Testis (tissue), 3 donors: ENCODE results near the gene PHIP. TPM values are rescaled to one million over a fixed set of nuclear protein-coding genes. Genes with fewer than 3 reads are reported as not detected.

Source experiments
- DNase-seq: peaks from one replicate; pipeline ENCODE4 v3.0.0-alpha.2; 2019
- H3K27ac ChIP-seq, 2 donors: fragments of 200-600 bp; sonication (generic); one replicate each; pipeline ENCODE4 v1.5.1; 2019
- H3K27me3 ChIP-seq: fragments of 200-600 bp; sonication (generic); one replicate; pipeline ENCODE4 v1.5.1; 2019
- H3K36me3 ChIP-seq: fragments of 200-600 bp; sonication (generic); one replicate; pipeline ENCODE4 v1.5.1; 2017; ENCODE audit warnings: low read depth; ENCODE audit errors: missing control alignments
- H3K4me1 ChIP-seq: fragments of 200-600 bp; sonication (generic); one replicate; pipeline ENCODE4 v1.5.1; 2019
- H3K4me3 ChIP-seq, 2 donors: fragments of 200-600 bp; sonication (generic); one replicate each; pipeline ENCODE4 v1.5.1; 2017 to 2019
- H3K9me3 ChIP-seq: fragments of 200-600 bp; sonication (generic); one replicate; pipeline ENCODE4 v1.5.1; 2017
- CTCF ChIP-seq, 3 experiments: fragments of 450-650 bp in 2 of 3; fragments of 200-600 bp in 1 of 3; sonication (generic) in 1 of 3; IDR thresholded peaks; one replicate each; pipeline ENCODE4 v1.5.1; 2016 to 2019; ENCODE audit warnings: antibody characterized with exemption in 3 of 3, mild to moderate bottlenecking in 2 of 3, moderate library complexity in 1 of 3
- POLR2A ChIP-seq: fragments of 450-650 bp; IDR thresholded peaks from one replicate; pipeline ENCODE4 v1.6.1; 2017; ENCODE audit warnings: antibody characterized with exemption, mild to moderate bottlenecking, moderate library complexity
- WGBS, 2 donors: methylation state at CpG; one replicate each; pipeline ENCODE4 v1.1.5; 2018; 5-methylcytosine and 5-hydroxymethylcytosine counted together
- intact Hi-C: fragments of 100-400 bp; cut with DNase I; formaldehyde crosslinking; loops from one replicate; pipeline ENCODE4 v1.15.1; 2023; ENCODE audit warnings: low total_unique reads
- polyA plus RNA-seq: library from polyadenylated mRNA; stranded (reverse); fragments of 350-450 nt; fragmentation: Illumina TruSeq; extraction: RNeasy Lipid Tissue Mini Kit (QIAGEN cat#74804); gene quantifications from one replicate; pipeline ENCODE4 v1.2.3, GENCODE V29; 2014; ENCODE audit warnings: low read depth, low replicate concordance; ENCODE audit not compliant: insufficient read depth
- total RNA-seq, 2 donors: library from RNA; depleted of rRNA; stranded (reverse); fragments of >200 nt; gene quantifications; one replicate each; pipeline ENCODE4 v1.2.3, GENCODE V29; 2016

PHIP gene
- total and polyA plus RNA-seq, 3 donors from 2014 or later, result 9.0 to 43.9 (median 43.5) TPM

GRCh38 chr6:78995946-78996345, 82.1 kb downstream of the PHIP start:
- H3K27me3 ChIP-seq, result no peaks in the 10 kb centered on the region
- no peaks in the 10 kb centered on the region for H3K36me3 ChIP-seq
- intact Hi-C loops, result no loop called here

GRCh38 chr6:78995346-78995745, 82.7 kb downstream of the PHIP start:
- no peak overlapping the region for H3K27ac ChIP-seq
- no peaks in the 10 kb centered on the region for H3K9me3 ChIP-seq
- H3K4me3 ChIP-seq, result no peak overlapping the region
- no peaks in the 10 kb centered on the region for H3K4me1 ChIP-seq
- H3K27me3 ChIP-seq, result no peaks in the 10 kb centered on the region
- intact Hi-C loops, result no loop called here
- DNase-seq, result no peak
- WGBS, 2 donors, result 98 to 100% methylated on average over 1 of the region's 1 CpG
- TF ChIP-seq CTCF (IDR thresholded peaks at IDR 0.05) (no peak), POLR2A (no peak)
- no peaks in the 10 kb centered on the region for H3K36me3 ChIP-seq

More at GRCh38 chr6:78995946-78996345, 82.1 kb downstream of the PHIP start:
- TF ChIP-seq CTCF (IDR thresholded peaks at IDR 0.05) (no peak), POLR2A (no peak)
- Histone ChIP-seq H3K4me1 (no peaks in the 10 kb centered on the region), H3K4me3 (no peak overlapping the region), H3K9me3 (no peaks in the 10 kb centered on the region), H3K27ac (no peak overlapping the region)
- no peak for DNase-seq

- H3K27ac ChIP-seq, result no peak overlapping the region
- H3K36me3 ChIP-seq, result no peaks in the 10 kb centered on the region
- H3K4me1 ChIP-seq, result no peaks in the 10 kb centered on the region
- DNase-seq, result no peak
- WGBS, 2 donors, result 94 to 99% methylated on average over 5 of the region's 5 CpGs
- H3K9me3 ChIP-seq, result no peaks in the 10 kb centered on the region
- H3K27me3 ChIP-seq, result no peaks in the 10 kb centered on the region
- H3K4me3 ChIP-seq, result no peak overlapping the region
- TF ChIP-seq POLR2A, result no peak
- intact Hi-C loops, result no loop called here
These were observed 84.1 kb downstream of the PHIP start for GRCh38 chr6:78993955-78994354.

- Histone ChIP-seq H3K36me3 (no peaks in the 10 kb centered on the region), H3K4me1 (no peaks in the 10 kb centered on the region), H3K27me3 (no peaks in the 10 kb centered on the region), H3K27ac (no peak overlapping the region), H3K4me3 (no peak overlapping the region), H3K9me3 (no peaks in the 10 kb centered on the region)
- WGBS, 2 donors, result 92 to 96% methylated on average over 2 of the region's 2 CpGs
- intact Hi-C loops, result no loop called here
- DNase-seq, result no peak
- TF ChIP-seq CTCF (IDR thresholded peaks at IDR 0.05), result no peak
- no peak for TF ChIP-seq POLR2A
These were observed 88.9 kb downstream of the PHIP start for GRCh38 chr6:78989191-78989590.

GRCh38 chr6:78986161-78986560, 91.9 kb downstream of the PHIP start:
- TF ChIP-seq CTCF (IDR thresholded peaks at IDR 0.05) (no peak), POLR2A (no peak)
- 97 to 100% methylated on average over 1 of the region's 1 CpG for WGBS, 2 donors
- H3K4me3 ChIP-seq, result no peak overlapping the region
- no peaks in the 10 kb centered on the region for H3K4me1 ChIP-seq
- no peaks in the 10 kb centered on the region for H3K36me3 ChIP-seq
- no peaks in the 10 kb centered on the region for H3K27me3 ChIP-seq
- intact Hi-C loops, result no loop called here
- DNase-seq, result no peak
- H3K9me3 ChIP-seq, result no peaks in the 10 kb centered on the region
- no peak overlapping the region for H3K27ac ChIP-seq
